Lung (tissue), 12 donors: ENCODE measurements around the gene TRAP1. TPM values are rescaled to one million over a fixed set of nuclear protein-coding genes. Genes with fewer than 3 reads are reported as not detected.

Source experiments
- ATAC-seq: fragments of 200-7000 bp; cut with Tn5 transposase; one replicate; pipeline ENCODE4 v1.9.1; 2020; ENCODE audit warnings: moderate number of reproducible peaks; ENCODE audit not compliant: insufficient read depth, low FRiP score
- DNase-seq, 3 donors: peaks; one replicate each; pipeline ENCODE4 v3.0.0-alpha.2; 2013 to 2017
- H3K27ac ChIP-seq, 2 donors: one replicate each; pipeline ENCODE4 v1.5.1; 2013; ENCODE audit warnings: mild to moderate bottlenecking in 2 of 2, moderate library complexity in 2 of 2, control low read depth in 1 of 2, inconsistent platforms in 1 of 2, low read depth in 1 of 2, low read length in 1 of 2
- H3K27me3 ChIP-seq, 3 donors: one replicate each; pipeline ENCODE4 v1.5.1; 2013; ENCODE audit warnings: low read length in 2 of 3; ENCODE audit not compliant: control insufficient read depth in 3 of 3, insufficient read depth in 3 of 3
- H3K36me3 ChIP-seq, 4 donors: one replicate each; pipeline ENCODE4 v1.5.1; 2013; ENCODE audit warnings: low read length in 4 of 4, mild to moderate bottlenecking in 1 of 4, moderate library complexity in 1 of 4; ENCODE audit not compliant: control insufficient read depth in 4 of 4, insufficient read depth in 4 of 4
- H3K4me1 ChIP-seq, 5 donors: one replicate each; pipeline ENCODE4 v1.5.1; 2013; ENCODE audit warnings: low read length in 5 of 5, mild to moderate bottlenecking in 2 of 5, moderate library complexity in 1 of 5; ENCODE audit not compliant: control insufficient read depth in 5 of 5, insufficient read depth in 5 of 5
- H3K4me3 ChIP-seq: one replicate; pipeline ENCODE4 v1.5.1; 2013; ENCODE audit warnings: mild to moderate bottlenecking, control low read depth, moderate library complexity
- H3K9ac ChIP-seq, 2 donors: one replicate each; pipeline ENCODE4 v1.5.1; 2013; ENCODE audit warnings: low read length in 2 of 2, control low read depth in 1 of 2; ENCODE audit not compliant: insufficient read depth in 1 of 2
- H3K9me3 ChIP-seq, 4 donors: one replicate each; pipeline ENCODE4 v1.5.1; 2013; ENCODE audit warnings: low read length in 3 of 4, mild to moderate bottlenecking in 1 of 4, moderate library complexity in 1 of 4; ENCODE audit not compliant: control insufficient read depth in 4 of 4, insufficient read depth in 3 of 4
- CTCF ChIP-seq: IDR thresholded peaks from 2 replicates; pipeline ENCODE4 v1.5.1; 2012; ENCODE audit warnings: mild to moderate bottlenecking; ENCODE audit errors: control extremely low read depth, extremely low read depth
- WGBS, 2 donors: extraction: QIAGEN DNeasy Blood & Tissue Kit; methylation state at CpG; one replicate each; pipeline ENCODE4 v1.1.7; 2013; 5-methylcytosine and 5-hydroxymethylcytosine counted together
- polyA plus RNA-seq, 2 donors: library from polyadenylated mRNA; stranded (reverse); fragments of 200-250 nt; gene quantifications; one replicate each; pipeline ENCODE4 v1.2.1, GENCODE V29; 2013
- total RNA-seq, 2 donors: library from RNA; depleted of rRNA in 1 of 2; stranded (reverse); fragments of >200 nt in 1 of 2; gene quantifications; one replicate each; pipeline ENCODE4 v1.2.1, GENCODE V29; 2014 to 2021
- donor health status: control.
- donor health status: control.
- donor health status: Bipolar disorder and iron deficiency.
- donor health status: healthy.
- donor health status: DM: yes; HTN: yes; CAD: no.

The TRAP1 gene
- total and polyA plus RNA-seq, 4 donors, result 44.8 to 94.3 (median 58.8) TPM

GRCh38 chr16:3702082-3702481 is 15.2 kb downstream of the TRAP1 start:
- peaks cover 0 to 6% (median 1%) of the 10 kb centered on the region in 4 donors for H3K36me3 ChIP-seq
- H3K27me3 ChIP-seq, result no peaks in the 10 kb centered on the region
- ATAC-seq (no peak), DNase-seq (no peak)
- no peak overlapping the region for H3K27ac ChIP-seq
- H3K4me3 ChIP-seq, result no peak overlapping the region
- 92 to 95% methylated on average over 7 of the region's 7 CpGs for WGBS, 2 donors
- peaks cover 0 to 2% (median 0%) of the 10 kb centered on the region in 5 donors for H3K4me1 ChIP-seq
- no peak overlapping the region for H3K9ac ChIP-seq
- no peaks in the 10 kb centered on the region for H3K9me3 ChIP-seq
- TF ChIP-seq CTCF, result no peak

- H3K9me3 ChIP-seq, result no peaks in the 10 kb centered on the region
- no peak for TF ChIP-seq CTCF
- no peak overlapping the region for H3K4me3 ChIP-seq
- ATAC-seq (no peak), DNase-seq (no peak)
- H3K9ac ChIP-seq, result no peak overlapping the region
- 94 to 97% methylated on average over 4 of the region's 4 CpGs for WGBS, 2 donors
- H3K27ac ChIP-seq, result no peak overlapping the region
- H3K27me3 ChIP-seq, result no peaks in the 10 kb centered on the region
- peaks cover 0 to 7% (median 0%) of the 10 kb centered on the region in 4 donors for H3K36me3 ChIP-seq
- peaks cover 0 to 2% (median 0%) of the 10 kb centered on the region in 5 donors for H3K4me1 ChIP-seq
These were observed 15.8 kb downstream of the TRAP1 start for GRCh38 chr16:3701531-3701930.

- no peak overlapping the region for H3K9ac ChIP-seq
- H3K27ac ChIP-seq, result no peak overlapping the region
- 32 to 70% methylated on average over 4 of the region's 4 CpGs for WGBS, 2 donors
- no peaks in the 10 kb centered on the region for H3K27me3 ChIP-seq
- no peak for ATAC-seq
- H3K36me3 ChIP-seq, result peaks cover 0 to 5% (median 2%) of the 10 kb centered on the region in 4 donors
- H3K9me3 ChIP-seq, result peaks cover 0 to 2% (median 0%) of the 10 kb centered on the region in 4 donors
- TF ChIP-seq CTCF, result no peak
- no peak for DNase-seq
- H3K4me1 ChIP-seq, result peaks cover 0 to 2% (median 0%) of the 10 kb centered on the region in 5 donors
- H3K4me3 ChIP-seq, result no peak overlapping the region
These were observed 18.4 kb downstream of the TRAP1 start for GRCh38 chr16:3698941-3699340.
